Ishikawa (cell line): Measurements from ENCODE around the gene RAB11FIP4.

ENCODE experiments used
- CEBPB ChIP-seq: IDR thresholded peaks from 2 replicates; pipeline ENCODE4 v1.6.1; 2012
- CREB1 ChIP-seq: IDR thresholded peaks from 2 replicates; pipeline ENCODE4 v1.6.1; 2012; ENCODE audit warnings: low read depth
- EGR1 ChIP-seq: IDR thresholded peaks from 2 replicates; pipeline ENCODE4 v1.6.1; 2012
- EP300 ChIP-seq: IDR thresholded peaks from 2 replicates; pipeline ENCODE4 v1.6.1; 2012; ENCODE audit warnings: borderline replicate concordance
- FOXM1 ChIP-seq: IDR thresholded peaks from 2 replicates; pipeline ENCODE4 v1.6.1; 2012; ENCODE audit warnings: low read depth, borderline replicate concordance
- NFIC ChIP-seq: IDR thresholded peaks from 2 replicates; pipeline ENCODE4 v1.6.1; 2012
- RAD21 ChIP-seq: IDR thresholded peaks from 2 replicates; pipeline ENCODE4 v1.6.1; 2012; ENCODE audit warnings: low read depth
- TAF1 ChIP-seq: IDR thresholded peaks from 2 replicates; pipeline ENCODE4 v1.6.1; 2012; ENCODE audit warnings: low read depth, mild to moderate bottlenecking
- TCF12 ChIP-seq: IDR thresholded peaks from 2 replicates; pipeline ENCODE4 v1.6.1; 2012; ENCODE audit warnings: low read depth
- TEAD4 ChIP-seq: IDR thresholded peaks from 2 replicates; pipeline ENCODE4 v1.6.1; 2012
- YY1 ChIP-seq: IDR thresholded peaks from 2 replicates; pipeline ENCODE4 v1.6.1; 2012; ENCODE audit warnings: low read depth
- ZBTB7A ChIP-seq: IDR thresholded peaks from 2 replicates; pipeline ENCODE4 v1.6.1; 2012; ENCODE audit warnings: low read depth
- TF ChIP-seq, protein P1 (sequence below): IDR thresholded peaks from 2 replicates; pipeline ENCODE4 v1.6.1; 2012; ENCODE audit warnings: low read depth, mild to moderate bottlenecking
- TF ChIP-seq, protein P2 (sequence below): IDR thresholded peaks from 2 replicates; pipeline ENCODE4 v1.6.1; 2012
- TF ChIP-seq, protein P3 (sequence below): IDR thresholded peaks from 2 replicates; pipeline ENCODE4 v1.6.1; 2012

Gene RAB11FIP4

DNA sequence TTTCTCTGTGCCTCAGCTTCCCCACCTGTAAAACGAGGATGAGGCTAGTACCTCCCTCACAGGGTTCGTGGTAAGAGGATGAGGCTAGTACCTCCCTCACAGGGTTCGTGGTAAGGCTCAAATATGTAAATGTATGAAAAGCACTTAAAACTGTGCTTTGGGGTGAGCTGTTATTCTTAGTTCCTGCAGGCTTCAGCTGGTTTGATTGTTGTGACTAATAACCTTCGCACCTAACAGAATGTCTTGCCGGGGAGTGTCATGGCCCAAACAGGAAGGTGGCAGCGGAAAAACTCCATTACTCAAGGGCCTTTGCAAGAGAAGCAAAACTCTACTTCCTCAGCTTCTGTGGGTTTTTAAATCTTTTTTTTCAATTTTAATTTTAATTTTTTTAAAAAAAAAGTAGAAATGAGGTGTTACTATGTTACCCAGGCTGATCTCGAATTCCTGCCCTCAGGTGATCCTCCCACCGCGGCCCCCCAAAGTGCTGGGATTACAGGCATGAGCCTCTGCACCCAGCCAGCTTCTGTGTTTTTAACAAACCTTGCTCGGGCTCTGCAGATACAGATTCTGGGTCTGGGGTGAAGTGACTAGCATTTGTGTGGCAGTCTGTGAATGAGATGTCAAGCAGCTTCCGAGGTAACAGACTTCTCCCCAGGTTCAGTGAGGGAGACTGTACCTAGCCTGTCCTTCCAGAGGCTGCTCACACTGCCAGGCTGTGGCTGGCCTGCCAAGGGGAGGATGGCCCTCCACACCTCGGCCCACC, 103.0 kb downstream of the RAB11FIP4 start:
- TF ChIP-seq NFIC, result no peak
- TF ChIP-seq, protein P1, sequence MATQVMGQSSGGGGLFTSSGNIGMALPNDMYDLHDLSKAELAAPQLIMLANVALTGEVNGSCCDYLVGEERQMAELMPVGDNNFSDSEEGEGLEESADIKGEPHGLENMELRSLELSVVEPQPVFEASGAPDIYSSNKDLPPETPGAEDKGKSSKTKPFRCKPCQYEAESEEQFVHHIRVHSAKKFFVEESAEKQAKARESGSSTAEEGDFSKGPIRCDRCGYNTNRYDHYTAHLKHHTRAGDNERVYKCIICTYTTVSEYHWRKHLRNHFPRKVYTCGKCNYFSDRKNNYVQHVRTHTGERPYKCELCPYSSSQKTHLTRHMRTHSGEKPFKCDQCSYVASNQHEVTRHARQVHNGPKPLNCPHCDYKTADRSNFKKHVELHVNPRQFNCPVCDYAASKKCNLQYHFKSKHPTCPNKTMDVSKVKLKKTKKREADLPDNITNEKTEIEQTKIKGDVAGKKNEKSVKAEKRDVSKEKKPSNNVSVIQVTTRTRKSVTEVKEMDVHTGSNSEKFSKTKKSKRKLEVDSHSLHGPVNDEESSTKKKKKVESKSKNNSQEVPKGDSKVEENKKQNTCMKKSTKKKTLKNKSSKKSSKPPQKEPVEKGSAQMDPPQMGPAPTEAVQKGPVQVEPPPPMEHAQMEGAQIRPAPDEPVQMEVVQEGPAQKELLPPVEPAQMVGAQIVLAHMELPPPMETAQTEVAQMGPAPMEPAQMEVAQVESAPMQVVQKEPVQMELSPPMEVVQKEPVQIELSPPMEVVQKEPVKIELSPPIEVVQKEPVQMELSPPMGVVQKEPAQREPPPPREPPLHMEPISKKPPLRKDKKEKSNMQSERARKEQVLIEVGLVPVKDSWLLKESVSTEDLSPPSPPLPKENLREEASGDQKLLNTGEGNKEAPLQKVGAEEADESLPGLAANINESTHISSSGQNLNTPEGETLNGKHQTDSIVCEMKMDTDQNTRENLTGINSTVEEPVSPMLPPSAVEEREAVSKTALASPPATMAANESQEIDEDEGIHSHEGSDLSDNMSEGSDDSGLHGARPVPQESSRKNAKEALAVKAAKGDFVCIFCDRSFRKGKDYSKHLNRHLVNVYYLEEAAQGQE, result no peak

DNA sequence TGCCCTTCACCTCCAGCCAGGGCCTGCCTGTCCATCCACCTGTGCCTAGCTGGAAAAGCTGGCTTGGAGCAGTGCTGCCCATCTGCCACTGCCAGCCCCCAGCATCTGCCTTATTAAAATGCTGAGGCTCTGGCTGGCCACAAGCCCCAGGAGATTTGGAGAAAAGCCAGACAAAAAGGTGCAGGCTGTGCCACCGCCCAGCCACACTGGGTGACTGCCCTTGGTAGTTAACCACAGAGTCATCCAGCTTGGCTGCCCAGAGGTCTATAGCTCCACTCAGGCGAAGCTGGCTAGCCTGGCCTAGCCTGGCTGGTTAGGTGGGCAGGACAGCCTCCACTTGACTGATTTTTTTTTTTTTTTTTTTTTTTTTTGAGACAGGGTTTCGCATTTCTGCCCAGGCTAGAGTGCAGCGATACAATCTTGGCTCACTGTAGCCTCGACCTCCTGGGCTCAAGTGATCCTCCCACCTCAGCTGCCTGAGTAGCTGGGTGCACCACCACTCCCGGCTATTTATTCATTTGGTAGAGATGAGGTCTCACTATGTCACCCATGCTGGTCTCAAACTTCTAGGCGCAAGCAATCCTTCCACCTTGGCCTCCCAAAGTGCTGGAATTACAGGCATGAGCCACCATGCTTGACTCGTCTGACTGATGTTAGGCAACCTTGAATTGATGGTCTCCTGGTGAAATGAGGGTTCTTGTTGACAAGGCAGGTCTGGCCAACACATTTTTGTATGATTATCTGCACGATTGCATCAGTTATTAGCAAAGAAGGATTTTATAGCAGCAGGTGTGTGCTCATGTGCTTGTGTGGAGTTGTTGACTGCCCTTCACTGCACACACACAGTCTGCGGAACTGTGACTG, 103.8 kb downstream of the RAB11FIP4 start:
- TF ChIP-seq, protein P2, sequence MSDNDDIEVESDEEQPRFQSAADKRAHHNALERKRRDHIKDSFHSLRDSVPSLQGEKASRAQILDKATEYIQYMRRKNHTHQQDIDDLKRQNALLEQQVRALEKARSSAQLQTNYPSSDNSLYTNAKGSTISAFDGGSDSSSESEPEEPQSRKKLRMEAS, result peak; percentile 14; the same call in 1 of the 2 replicates
- TF ChIP-seq CEBPB (peak; percentile 16; the same call in 1 of the 2 replicates), NFIC (peak; percentile 92), EP300 (peak; percentile 60), TEAD4 (peak; percentile 47; the same call in 1 of the 2 replicates), FOXM1 (no peak), RAD21 (peak; percentile 0; the same call in 1 of the 2 replicates), TCF12 (peak; percentile 78), YY1 (no peak), TAF1 (no peak)
- TF ChIP-seq, protein P3, sequence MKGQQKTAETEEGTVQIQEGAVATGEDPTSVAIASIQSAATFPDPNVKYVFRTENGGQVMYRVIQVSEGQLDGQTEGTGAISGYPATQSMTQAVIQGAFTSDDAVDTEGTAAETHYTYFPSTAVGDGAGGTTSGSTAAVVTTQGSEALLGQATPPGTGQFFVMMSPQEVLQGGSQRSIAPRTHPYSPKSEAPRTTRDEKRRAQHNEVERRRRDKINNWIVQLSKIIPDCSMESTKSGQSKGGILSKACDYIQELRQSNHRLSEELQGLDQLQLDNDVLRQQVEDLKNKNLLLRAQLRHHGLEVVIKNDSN, result peak; percentile 56
- TF ChIP-seq, protein P1, result no peak

DNA sequence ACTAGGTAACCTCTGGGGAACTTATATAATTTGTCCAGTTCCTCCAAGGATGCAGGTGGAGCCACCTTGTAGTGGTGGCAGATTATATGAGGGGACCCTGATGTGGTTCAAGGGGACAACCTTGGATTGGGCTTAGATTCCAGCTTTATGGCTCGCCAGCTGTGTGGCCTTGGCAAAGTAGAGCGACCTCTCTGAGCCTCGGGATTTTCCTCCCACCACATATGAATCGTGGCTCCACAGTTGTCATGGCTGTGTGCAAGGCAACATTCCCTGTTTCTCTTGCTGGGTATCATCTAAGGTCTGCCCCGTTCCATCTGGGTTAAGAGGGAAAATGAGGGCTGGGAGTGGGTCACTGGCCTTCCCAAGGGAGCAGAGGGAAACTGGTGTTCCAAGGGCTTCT, 104.6 kb downstream of the RAB11FIP4 start:
- no peak for TF ChIP-seq EP300
- TF ChIP-seq, protein P3, result no peak
- TF ChIP-seq CEBPB, result no peak
- no peak for TF ChIP-seq NFIC
- TF ChIP-seq, protein P1, result no peak
- TF ChIP-seq FOXM1, result no peak
- no peak for TF ChIP-seq ZBTB7A
- no peak for TF ChIP-seq TEAD4
- no peak for TF ChIP-seq TCF12
- TF ChIP-seq TAF1, result no peak
- TF ChIP-seq RAD21, result no peak

DNA sequence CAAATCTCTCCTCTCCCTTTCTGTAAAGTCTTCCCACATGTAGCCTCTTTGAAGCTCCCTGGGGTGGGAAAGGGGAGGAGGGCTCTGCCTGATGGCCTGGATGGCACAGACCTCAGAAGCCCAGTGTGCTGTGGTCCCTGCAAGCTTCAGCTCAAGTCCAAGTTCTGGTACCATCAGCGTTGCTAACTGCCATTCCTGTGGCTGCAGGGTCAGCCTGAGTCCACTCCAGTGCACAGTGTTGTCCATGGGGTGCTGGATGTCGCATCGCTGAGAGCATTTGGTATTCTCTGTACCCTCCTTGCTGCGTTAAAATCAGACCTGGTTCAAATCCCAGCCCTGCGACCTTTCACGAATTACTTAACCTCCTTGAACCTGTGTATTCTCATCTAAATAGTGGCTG, 105.1 kb downstream of the RAB11FIP4 start:
- TF ChIP-seq ZBTB7A, result no peak
- no peak for TF ChIP-seq FOXM1
- TF ChIP-seq TCF12, result no peak
- no peak for TF ChIP-seq TAF1
- TF ChIP-seq, protein P1, result no peak
- no peak for TF ChIP-seq CEBPB
- TF ChIP-seq TEAD4, result no peak
- TF ChIP-seq EGR1, result no peak
- TF ChIP-seq EP300, result no peak
- TF ChIP-seq, protein P2, result no peak
- TF ChIP-seq, protein P3, result no peak
- no peak for TF ChIP-seq NFIC
- TF ChIP-seq CREB1, result no peak
- TF ChIP-seq YY1, result no peak
- TF ChIP-seq RAD21, result no peak
